GM20000 (cell line): ENCODE results near the gene SPOCK1.
"Not testable (repeated sequence)": the region's sequence is repeated elsewhere in the genome, so short reads cannot be mapped to it uniquely, and the experiment has no call there.

Experiments used
- DNase-seq: peaks from one replicate; pipeline ENCODE4 v3.0.0; 2012; ENCODE audit warnings: low spot score
- TF ChIP-seq, protein P1 (sequence below): IDR thresholded peaks from 2 replicates; pipeline ENCODE4 v1.5.1; 2012; ENCODE audit warnings: mild to moderate bottlenecking, control low read depth; ENCODE audit errors: extremely low read depth, missing control alignments

SPOCK1 gene

DNA sequence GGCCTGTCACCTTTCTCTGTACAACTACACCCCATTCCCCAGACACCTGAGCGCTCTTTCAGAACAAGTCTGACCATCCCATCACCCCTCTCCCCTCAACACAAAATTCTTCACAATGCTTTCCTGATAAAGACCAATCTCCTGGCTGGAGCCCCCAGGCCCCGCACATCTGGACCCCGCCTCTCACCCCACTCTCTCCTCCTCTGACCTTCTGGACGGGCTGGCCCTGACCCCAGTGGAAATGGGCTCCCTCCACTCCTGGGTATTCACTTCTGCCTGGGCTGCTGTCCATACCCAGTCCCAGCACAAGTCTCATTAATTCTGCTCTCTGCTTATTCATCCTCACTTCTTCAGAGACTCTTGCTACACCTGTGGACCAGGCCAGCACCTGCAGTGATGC is 2.1 kb upstream of the SPOCK1 start:
- DNase-seq: no peak
- TF ChIP-seq, protein P1, sequence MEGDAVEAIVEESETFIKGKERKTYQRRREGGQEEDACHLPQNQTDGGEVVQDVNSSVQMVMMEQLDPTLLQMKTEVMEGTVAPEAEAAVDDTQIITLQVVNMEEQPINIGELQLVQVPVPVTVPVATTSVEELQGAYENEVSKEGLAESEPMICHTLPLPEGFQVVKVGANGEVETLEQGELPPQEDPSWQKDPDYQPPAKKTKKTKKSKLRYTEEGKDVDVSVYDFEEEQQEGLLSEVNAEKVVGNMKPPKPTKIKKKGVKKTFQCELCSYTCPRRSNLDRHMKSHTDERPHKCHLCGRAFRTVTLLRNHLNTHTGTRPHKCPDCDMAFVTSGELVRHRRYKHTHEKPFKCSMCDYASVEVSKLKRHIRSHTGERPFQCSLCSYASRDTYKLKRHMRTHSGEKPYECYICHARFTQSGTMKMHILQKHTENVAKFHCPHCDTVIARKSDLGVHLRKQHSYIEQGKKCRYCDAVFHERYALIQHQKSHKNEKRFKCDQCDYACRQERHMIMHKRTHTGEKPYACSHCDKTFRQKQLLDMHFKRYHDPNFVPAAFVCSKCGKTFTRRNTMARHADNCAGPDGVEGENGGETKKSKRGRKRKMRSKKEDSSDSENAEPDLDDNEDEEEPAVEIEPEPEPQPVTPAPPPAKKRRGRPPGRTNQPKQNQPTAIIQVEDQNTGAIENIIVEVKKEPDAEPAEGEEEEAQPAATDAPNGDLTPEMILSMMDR: no peak

DNA sequence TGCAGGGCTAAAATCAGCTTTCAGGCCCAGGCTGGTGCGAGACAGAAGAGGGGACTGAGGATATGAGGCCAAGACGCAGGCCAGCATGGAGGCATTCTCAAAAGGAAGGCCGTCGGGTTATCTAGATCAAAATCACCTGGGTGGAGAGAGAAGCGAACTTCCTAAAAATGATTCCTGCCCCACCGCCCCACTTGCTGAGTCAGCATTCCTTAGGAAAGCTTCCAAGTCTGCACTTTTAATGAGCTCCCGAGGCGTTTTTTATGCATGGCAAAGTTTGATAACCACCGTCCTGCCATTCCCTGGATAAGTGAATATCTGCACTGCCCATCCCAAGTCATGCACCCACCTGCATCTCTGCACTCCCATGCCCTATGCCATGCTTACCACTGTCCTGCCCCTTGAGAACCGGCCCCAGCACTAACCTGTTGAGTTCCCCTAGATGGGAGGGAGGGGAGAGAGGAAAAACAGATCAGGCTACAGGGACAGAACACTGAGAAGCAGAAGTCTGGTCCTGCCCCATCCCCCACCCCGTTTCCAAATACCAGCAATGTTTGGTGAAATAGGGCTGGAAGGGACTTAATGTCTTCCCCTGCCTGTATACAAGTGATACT is 1.6 kb upstream of the SPOCK1 start:
- TF ChIP-seq, protein P1: no peak
- DNase-seq: no peak

DNA sequence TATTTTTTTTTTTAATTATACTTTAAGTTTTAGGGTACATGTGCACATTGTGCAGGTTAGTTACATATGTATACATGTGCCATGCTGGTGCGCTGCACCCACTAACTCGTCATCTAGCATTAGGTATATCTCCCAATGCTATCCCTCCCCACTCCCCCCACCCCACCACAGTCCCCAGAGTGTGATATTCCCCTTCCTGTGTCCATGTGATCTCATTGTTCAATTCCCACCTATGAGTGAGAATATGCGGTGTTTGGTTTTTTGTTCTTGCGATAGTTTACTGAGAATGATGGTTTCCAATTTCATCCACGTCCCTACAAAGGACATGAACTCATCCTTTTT is 351 bp upstream of the SPOCK1 start:
- DNase-seq: not testable (repeated sequence)

DNA sequence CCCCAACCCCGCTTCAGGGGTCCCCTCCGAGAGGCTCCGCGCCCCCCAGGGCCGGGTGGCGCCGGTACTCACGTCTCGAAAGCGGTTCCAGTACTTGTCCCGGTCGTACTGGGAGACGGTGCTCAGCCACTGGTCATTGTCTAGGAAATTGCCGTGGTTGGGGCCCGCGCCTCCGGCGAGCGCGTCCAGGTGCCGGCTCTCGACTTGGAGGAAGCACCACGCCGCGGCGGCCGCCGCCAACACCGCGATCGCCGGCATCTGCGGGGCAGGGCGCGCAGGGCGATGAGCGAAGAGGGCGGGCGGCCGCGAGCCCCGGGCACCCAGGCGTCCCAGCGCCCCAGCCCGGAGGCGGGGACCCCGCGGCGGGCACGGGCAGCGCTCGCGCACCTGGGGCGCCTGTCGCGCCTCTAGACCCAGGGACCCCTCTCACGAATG is 808 bp downstream of the SPOCK1 start:
- TF ChIP-seq, protein P1: no peak
- DNase-seq: no peak

DNA sequence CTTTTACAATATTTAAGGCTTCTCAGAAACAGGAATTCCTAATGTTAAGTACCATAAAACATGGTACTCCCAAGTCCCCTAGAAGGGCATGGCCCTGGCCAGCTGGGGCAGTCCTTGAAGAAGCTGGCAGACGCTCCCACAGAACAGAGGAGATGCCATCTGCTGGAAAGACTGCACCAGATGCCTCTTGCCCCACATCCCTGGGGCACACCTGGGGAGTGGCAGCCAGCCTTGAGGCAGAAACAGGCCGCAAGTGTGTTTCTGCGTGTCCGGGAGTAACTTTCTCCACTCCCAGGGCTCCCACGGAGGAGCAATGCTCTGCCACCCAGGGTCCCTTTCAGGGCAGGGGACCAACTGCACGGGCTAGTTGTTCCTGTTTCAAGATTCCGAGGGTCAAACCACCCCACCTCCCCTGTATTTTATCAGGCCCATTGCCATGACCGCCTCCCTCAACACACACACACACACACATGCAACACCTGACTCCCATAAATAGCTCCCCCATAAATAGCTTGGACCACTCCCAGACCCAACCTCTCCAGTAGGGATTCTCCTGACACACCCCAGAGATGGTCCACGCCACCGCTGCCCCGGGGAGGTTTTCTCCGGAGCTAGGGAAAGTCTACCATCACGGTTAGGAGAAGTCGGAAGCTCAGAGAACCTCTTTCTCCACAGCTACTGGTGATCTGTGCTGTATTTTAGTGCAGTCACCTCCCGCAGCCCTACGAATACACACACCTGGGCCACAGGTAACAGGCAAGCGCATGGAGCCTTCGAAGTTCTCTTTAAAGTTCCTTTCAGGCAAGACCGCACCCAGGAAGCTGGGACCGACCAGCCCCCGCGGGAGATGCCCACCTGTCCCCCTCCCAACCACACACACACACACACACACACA is 1.5 kb downstream of the SPOCK1 start:
- TF ChIP-seq, protein P1: no peak
- DNase-seq: no peak

DNA sequence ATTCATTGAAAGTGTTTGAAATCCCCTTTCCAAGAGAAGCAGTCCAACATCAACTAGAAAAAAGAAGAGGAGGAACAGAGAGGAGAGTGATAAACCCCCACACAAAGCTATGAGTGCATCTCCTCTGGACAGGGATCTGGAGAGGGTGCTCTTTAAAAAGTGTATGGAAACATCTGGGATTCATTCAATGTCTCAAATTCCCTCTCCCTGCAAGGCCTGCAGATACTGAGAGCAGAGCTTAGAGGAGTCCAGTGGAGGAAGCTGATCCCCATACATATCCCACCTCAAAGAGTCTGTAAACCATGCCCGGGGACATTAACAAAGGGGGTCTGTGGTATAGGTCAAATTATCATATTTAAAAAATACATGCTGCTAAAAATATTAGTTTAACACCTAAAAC is 2.2 kb downstream of the SPOCK1 start:
- TF ChIP-seq, protein P1: no peak
- no peak for DNase-seq

DNA sequence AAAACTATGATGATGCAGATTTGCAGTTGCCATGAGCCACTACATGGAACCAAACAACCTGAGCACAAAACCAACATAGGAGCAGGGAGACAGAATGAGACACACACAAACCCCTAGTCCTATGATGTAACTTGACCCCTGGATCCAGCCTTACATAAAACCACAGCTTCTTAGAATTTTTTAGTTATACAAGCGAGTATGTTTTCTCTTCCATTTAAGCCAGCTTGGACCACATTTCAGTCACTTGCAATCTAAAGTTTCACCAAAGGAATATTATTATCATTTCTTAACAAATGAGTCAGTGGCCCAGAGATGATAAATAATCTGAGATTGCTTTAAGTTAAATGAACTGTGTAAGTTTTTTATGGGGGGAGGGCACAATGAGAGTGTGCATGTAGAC is 6.8 kb downstream of the SPOCK1 start:
- TF ChIP-seq, protein P1: no peak
- no peak for DNase-seq
